ENCODE measurements around the gene TPM1.
"Not testable (repeated sequence)": the region's sequence is repeated elsewhere in the genome, so short reads cannot be mapped to it uniquely, and the experiment has no call there.

The TPM1 gene

GRCh38 chr15:63075984-63076713, 33.6 kb downstream of the TPM1 start:
- DNase-seq = no peak

- no peak for DNase-seq
These were observed 34.1 kb downstream of the TPM1 start for GRCh38 chr15:63076714-63077046.

- no peak for DNase-seq
These were observed 35.4 kb downstream of the TPM1 start for GRCh38 chr15:63077952-63078351.

GRCh38 chr15:63079947-63080626, 37.5 kb downstream of the TPM1 start:
- no peak for DNase-seq

GRCh38 chr15:63080634-63081250, 38.2 kb downstream of the TPM1 start:
- no peak for DNase-seq

- DNase-seq = no peak
These were observed 39.8 kb downstream of the TPM1 start for GRCh38 chr15:63082366-63082765.

GRCh38 chr15:63083044-63083443, 40.5 kb downstream of the TPM1 start:
- no peak for DNase-seq

- DNase-seq = no peak
These were observed 41.0 kb downstream of the TPM1 start for GRCh38 chr15:63083541-63083940.

- no peak for DNase-seq
These were observed 42.3 kb downstream of the TPM1 start for GRCh38 chr15:63084806-63085205.

- DNase-seq = no peak
These were observed 42.7 kb downstream of the TPM1 start for GRCh38 chr15:63085289-63085688.

GRCh38 chr15:63086271-63086670, 43.7 kb downstream of the TPM1 start:
- no peak for DNase-seq

GRCh38 chr15:63086947-63087346, 44.4 kb downstream of the TPM1 start:
- no peak for DNase-seq

- DNase-seq = no peak
These were observed 46.1 kb downstream of the TPM1 start for GRCh38 chr15:63088533-63089245.

- no peak for DNase-seq
These were observed 46.9 kb downstream of the TPM1 start for GRCh38 chr15:63089260-63090043.

GRCh38 chr15:63090472-63090871, 47.9 kb downstream of the TPM1 start:
- no peak for DNase-seq

- no peak for DNase-seq
These were observed 48.3 kb downstream of the TPM1 start for GRCh38 chr15:63090887-63091286.

- no peak for DNase-seq
These were observed 49.3 kb downstream of the TPM1 start for GRCh38 chr15:63091679-63092446.

GRCh38 chr15:63093486-63094205, 51.1 kb downstream of the TPM1 start:
- DNase-seq = peak; percentile 74

GRCh38 chr15:63094495-63094931, 52.0 kb downstream of the TPM1 start:
- no peak for DNase-seq

- no peak for DNase-seq
These were observed 53.6 kb downstream of the TPM1 start for GRCh38 chr15:63096178-63096577.

GRCh38 chr15:63098901-63099300, 56.4 kb downstream of the TPM1 start:
- not testable (repeated sequence) for DNase-seq

All from inflammatory macrophage treated with lipopolysaccharide for 4 hours (primary cell).